AG04450 (cell line): ENCODE data around the gene PRRC2A. TPM values are rescaled to one million over a fixed set of nuclear protein-coding genes. Genes with fewer than 3 reads are reported as not detected.

Experiments
- CTCF ChIA-PET: fragments of 300-600, 350-600 bp; formaldehyde crosslinking; extraction: SDS; loops from one replicate; lab custom pipeline; 2022; ENCODE audit warnings: antibody characterized with exemption, inconsistent platforms; lab: Charles Lee
- POLR2A ChIA-PET: fragments of 350-600 bp; formaldehyde crosslinking; extraction: SDS; loops from one replicate; lab custom pipeline; 2021; ENCODE audit warnings: antibody characterized with exemption, inconsistent platforms; lab: Yijun Ruan, JAX
- DNase-seq: peaks from one replicate; pipeline ENCODE4 v3.0.0-alpha.2; 2011; ENCODE audit warnings: low read depth, low spot score
- H3K27ac ChIP-seq: one replicate; pipeline ENCODE4 v1.5.1; 2012; ENCODE audit warnings: low read depth, low read length, control low read depth
- H3K27me3 ChIP-seq: one replicate; pipeline ENCODE4 v1.6.0; 2012; ENCODE audit warnings: low read length; ENCODE audit not compliant: control insufficient read depth, insufficient read depth
- H3K4me3 ChIP-seq: 2 replicates; pipeline ENCODE4 v1.5.1; 2011; ENCODE audit warnings: mild to moderate bottlenecking, low read depth, low read length, control low read depth
- H3K9me3 ChIP-seq: 2 replicates; pipeline ENCODE4 v1.5.1; 2012; ENCODE audit warnings: low read length; ENCODE audit not compliant: control insufficient read depth, insufficient read depth
- CTCF ChIP-seq: IDR thresholded peaks from 2 replicates; pipeline ENCODE4 v1.5.1; 2011; ENCODE audit warnings: low read depth, low read length, control low read depth, inconsistent platforms
- polyA plus RNA-seq: library from polyadenylated mRNA; depleted of rRNA; stranded (reverse); fragments of >200 nt; gene quantifications from 2 replicates; pipeline ENCODE4 v1.2.3, GENCODE V29; 2011; rRNA removed
- small RNA-seq: library from RNA; depleted of rRNA; stranded (forward); fragments of <200 nt; gene quantifications from one replicate; pipeline ENCODE3, GENCODE V24; 2012; ENCODE audit warnings: low read depth; ENCODE audit not compliant: insufficient read length

Gene PRRC2A
- polyA plus RNA-seq, 1 experiment: 24.8 TPM

DNA sequence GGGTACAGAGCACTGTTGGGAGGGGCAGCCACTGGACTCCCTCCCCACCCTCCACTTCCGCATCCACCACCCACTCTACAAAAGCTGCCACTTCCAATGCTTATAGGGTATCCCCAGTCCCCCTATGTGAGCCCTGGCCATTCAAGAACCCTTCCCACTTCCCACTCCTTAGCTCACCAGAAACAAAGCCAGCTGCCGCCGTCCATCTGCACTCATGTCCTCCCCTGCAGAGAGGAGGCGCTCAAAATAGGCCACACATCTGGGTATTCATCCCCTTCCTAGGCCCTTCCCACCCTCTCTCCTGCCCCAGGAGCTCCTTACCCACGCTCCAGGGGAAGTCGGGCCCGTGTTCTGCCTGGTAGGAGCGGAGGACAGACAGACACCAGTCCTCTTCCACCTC, 66.8 kb downstream of the PRRC2A start:
- ChIA-PET CTCF (no interaction called here), POLR2A (no interaction called here)
- H3K27me3 ChIP-seq: no peaks in the 10 kb centered on the region
- DNase-seq: no peak
- H3K9me3 ChIP-seq: no peaks in the 10 kb centered on the region
- no peak overlapping the region for H3K27ac ChIP-seq
- H3K4me3 ChIP-seq: no peak overlapping the region
- TF ChIP-seq CTCF: no peak

Small RNAs within 50 kb of the gene (small RNA-seq; reads per million reads assigned to genes)
- gene MIR6832 (not detected), gene RF00019 (not detected), gene SNORA38 (11.3 reads per million, percentile 72 among the genes with 10 or more reads in this experiment), gene UQCRHP1 (not detected)

Other genes starting within 250 kb of the PRRC2A start
- gene MICA, start 217.1 kb upstream of the PRRC2A start, polyA plus RNA-seq: 39.9 and 48.5 TPM in 2 replicates
- 17.9 and 19.0 TPM in 2 replicates for gene MICB, start 122.6 kb upstream of the PRRC2A start, polyA plus RNA-seq
- not detected in 2 replicates for gene MCCD1, start 91.8 kb upstream of the PRRC2A start, polyA plus RNA-seq
- gene DDX39B, start 78.7 kb upstream of the PRRC2A start, polyA plus RNA-seq: 434 and 480 TPM in 2 replicates
- gene ATP6V1G2, start 74.1 kb upstream of the PRRC2A start, polyA plus RNA-seq: 12.5 and 14.6 TPM in 2 replicates
- gene NFKBIL1, start 73.1 kb upstream of the PRRC2A start, polyA plus RNA-seq: 5.1 and 5.4 TPM in 2 replicates
- gene LTA, start 48.4 kb upstream of the PRRC2A start, polyA plus RNA-seq: not detected in 2 replicates
- gene TNF, start 45.1 kb upstream of the PRRC2A start, polyA plus RNA-seq: not detected in 2 replicates
- not detected in 2 replicates for gene LTB, start 38.3 kb upstream of the PRRC2A start, polyA plus RNA-seq
- not detected in 2 replicates for gene LST1, start 34.4 kb upstream of the PRRC2A start, polyA plus RNA-seq
- not detected in 2 replicates for gene NCR3, start 27.7 kb upstream of the PRRC2A start, polyA plus RNA-seq
- gene AIF1, start 5.5 kb upstream of the PRRC2A start, polyA plus RNA-seq: not detected in 2 replicates
- gene BAG6, start 31.9 kb downstream of the PRRC2A start, polyA plus RNA-seq: 58.2 and 68.7 TPM in 2 replicates
- 2.8 and 3.9 TPM in 2 replicates for gene APOM, start 35.2 kb downstream of the PRRC2A start, polyA plus RNA-seq
- 10.2 and 11.6 TPM in 2 replicates for gene C6orf47, start 40.1 kb downstream of the PRRC2A start, polyA plus RNA-seq
- gene GPANK1, start 44.3 kb downstream of the PRRC2A start, polyA plus RNA-seq: 12.7 and 13.5 TPM in 2 replicates
- 80.1 and 96.0 TPM in 2 replicates for gene CSNK2B, start 45.4 kb downstream of the PRRC2A start, polyA plus RNA-seq
- 5.5 and 7.0 TPM in 2 replicates for gene LY6G5B, start 49.3 kb downstream of the PRRC2A start, polyA plus RNA-seq
- gene LY6G5C, start 60.4 kb downstream of the PRRC2A start, polyA plus RNA-seq: 2.0 and 2.7 TPM in 2 replicates
- gene ABHD16A, start 82.6 kb downstream of the PRRC2A start, polyA plus RNA-seq: 34.0 and 36.3 TPM in 2 replicates
- not detected in 2 replicates for gene LY6G6F, start 86.2 kb downstream of the PRRC2A start, polyA plus RNA-seq
- not detected in 2 replicates for gene LY6G6D, start 94.6 kb downstream of the PRRC2A start, polyA plus RNA-seq
- gene LY6G6C, start 101.0 kb downstream of the PRRC2A start, polyA plus RNA-seq: not detected in 2 replicates
- not detected in 2 replicates for gene MPIG6B, start 102.7 kb downstream of the PRRC2A start, polyA plus RNA-seq
- 44.4 and 59.1 TPM in 2 replicates for gene DDAH2, start 108.6 kb downstream of the PRRC2A start, polyA plus RNA-seq
- gene CLIC1, start 115.8 kb downstream of the PRRC2A start, polyA plus RNA-seq: 466 and 531 TPM in 2 replicates
- 6.4 and 7.2 TPM in 2 replicates for gene MSH5, start 119.3 kb downstream of the PRRC2A start, polyA plus RNA-seq
- 0.24 and 0.88 TPM in 2 replicates for gene SAPCD1, start 141.9 kb downstream of the PRRC2A start, polyA plus RNA-seq
- gene VWA7, start 156.6 kb downstream of the PRRC2A start, polyA plus RNA-seq: 0.10 and 0.32 TPM in 2 replicates
- gene VARS1, start 175.0 kb downstream of the PRRC2A start, polyA plus RNA-seq: 16.0 and 23.9 TPM in 2 replicates
- 34.2 and 38.3 TPM in 2 replicates for gene LSM2, start 186.3 kb downstream of the PRRC2A start, polyA plus RNA-seq
- gene HSPA1L, start 194.6 kb downstream of the PRRC2A start, polyA plus RNA-seq: 1.1 and 1.2 TPM in 2 replicates
- gene HSPA1A, start 194.8 kb downstream of the PRRC2A start, polyA plus RNA-seq: 46.6 and 50.4 TPM in 2 replicates
- gene HSPA1B, start 207.0 kb downstream of the PRRC2A start, polyA plus RNA-seq: 31.9 TPM in 2 replicates
- 39.0 and 49.4 TPM in 2 replicates for gene NEU1, start 242.1 kb downstream of the PRRC2A start, polyA plus RNA-seq